K562 (cell line): ENCODE measurements around the gene LOC128125822.

Experiments used
- CCAR2 ChIP-seq: fragments of 200-400 bp; formaldehyde crosslinking; IDR thresholded peaks from 2 replicates; pipeline ENCODE4 v1.6.1; 2017; ENCODE audit warnings: mild to moderate bottlenecking, low read depth, low read length
- CTCF ChIP-seq, 3 experiments: IDR thresholded peaks in 2 of 3; conservative IDR thresholded peaks in 1 of 3; 2 replicates each; pipeline ENCODE4 v1.5.1; 2011 to 2012; ENCODE audit warnings: low read length in 3 of 3, mild to moderate bottlenecking in 3 of 3, control low read depth in 2 of 3, improper control_type of control experiment in 1 of 3, inconsistent platforms in 1 of 3, low read depth in 1 of 3, mixed read lengths in 1 of 3, moderate library complexity in 1 of 3; ENCODE audit not compliant: insufficient read depth in 2 of 3
- EGR1 ChIP-seq: fragments of 450-650 bp; conservative IDR thresholded peaks from 2 replicates; pipeline ENCODE4 v1.6.1; 2017; ENCODE audit warnings: mild to moderate bottlenecking
- EP300 ChIP-seq: IDR thresholded peaks from 2 replicates; pipeline ENCODE4 v1.6.1; 2012; ENCODE audit warnings: low read length, improper control_type of control experiment
- HNRNPUL1 ChIP-seq: fragments of 200-400 bp; formaldehyde crosslinking; IDR thresholded peaks from 2 replicates; pipeline ENCODE4 v1.6.1; 2017; ENCODE audit warnings: low read length
- RFX5 ChIP-seq: IDR thresholded peaks from 2 replicates; pipeline ENCODE4 v1.6.1; 2011; ENCODE audit warnings: low read depth, mild to moderate bottlenecking, improper control_type of control experiment, low read length
- TRIM24 ChIP-seq, 2 experiments: fragments of 450-650 bp; IDR thresholded peaks; 2 replicates each; pipeline ENCODE4 v1.6.1; 2016
- ZC3H4 ChIP-seq: sonication (generic); formaldehyde crosslinking; IDR thresholded peaks from 2 replicates; pipeline ENCODE4 v1.9.0; 2021; ENCODE audit warnings: missing genetic modification reagents, borderline replicate concordance
- ZFP36 ChIP-seq: fragments of 150-350 bp; IDR thresholded peaks from 2 replicates; pipeline ENCODE4 v1.6.1; 2018; ENCODE audit warnings: low read length, low read depth; ENCODE audit not compliant: partially characterized antibody
- ZNF274 ChIP-seq: IDR thresholded peaks from 2 replicates; pipeline ENCODE4 v1.6.1; 2011; ENCODE audit warnings: low read depth, mild to moderate bottlenecking, low read length, moderate library complexity, borderline replicate concordance
- ZNF512 ChIP-seq: IDR thresholded peaks from 2 replicates; pipeline ENCODE4 v1.6.1; 2016; ENCODE audit warnings: missing genetic modification characterization, missing compliant biosample characterization
- TF ChIP-seq, protein P1 (sequence below): sonication (generic); formaldehyde crosslinking; IDR thresholded peaks from 2 replicates; pipeline ENCODE4 v1.8.1; 2022; ENCODE audit warnings: missing genetic modification reagents

DNA sequence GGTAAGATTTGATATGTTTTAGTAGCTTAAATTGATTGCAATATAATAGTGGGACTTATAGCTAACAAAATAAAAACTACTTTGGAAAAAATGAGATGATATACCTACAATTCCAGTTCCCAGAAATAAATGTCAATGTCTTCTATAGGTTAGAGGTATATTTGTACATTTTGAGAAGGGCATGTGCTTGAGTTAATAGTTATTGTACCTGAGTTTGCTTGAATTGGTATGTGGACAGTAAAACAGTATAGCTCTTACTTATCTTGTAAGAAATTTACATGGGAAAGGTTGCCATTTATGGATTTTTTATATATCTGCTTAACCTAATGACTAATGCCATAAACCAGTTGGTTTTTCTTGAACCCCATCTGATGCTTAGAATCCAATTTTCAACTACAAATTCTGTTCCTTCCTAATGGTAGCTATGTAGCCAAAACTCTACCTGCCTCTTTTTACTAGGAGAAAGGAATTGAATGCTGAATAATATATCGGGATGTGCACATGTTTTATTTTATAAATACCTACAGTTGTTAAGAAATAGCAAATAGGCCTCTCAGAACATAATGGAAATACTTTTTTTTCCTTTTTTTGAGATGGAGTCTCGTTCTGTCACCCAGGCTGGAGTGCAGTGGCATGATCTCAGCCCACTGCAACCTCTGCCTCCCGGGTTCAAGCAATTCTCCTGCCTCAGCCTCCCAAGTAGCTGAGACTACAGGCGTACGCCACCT, 4.9 kb downstream of the LOC128125822 start:
- TF ChIP-seq ZC3H4 (CRISPR knock-in tag) (no peak), CCAR2 (no peak), TRIM24 (IDR thresholded peaks at IDR 0.05) (no peak), ZFP36 (no peak), RFX5 (no peak), EP300 (no peak), CTCF (IDR thresholded peaks at IDR 0.05 in 2 of 3, conservative IDR thresholded peaks at IDR 0.05 in 1 of 3; ENCODE audit: insufficient read depth in 2 of 3, low read depth in 1 of 3, low read length in 3 of 3) (no peak), HNRNPUL1 (no peak), EGR1 (no peak), ZNF512 (no peak), ZNF274 (no peak)
- TF ChIP-seq, protein P1, sequence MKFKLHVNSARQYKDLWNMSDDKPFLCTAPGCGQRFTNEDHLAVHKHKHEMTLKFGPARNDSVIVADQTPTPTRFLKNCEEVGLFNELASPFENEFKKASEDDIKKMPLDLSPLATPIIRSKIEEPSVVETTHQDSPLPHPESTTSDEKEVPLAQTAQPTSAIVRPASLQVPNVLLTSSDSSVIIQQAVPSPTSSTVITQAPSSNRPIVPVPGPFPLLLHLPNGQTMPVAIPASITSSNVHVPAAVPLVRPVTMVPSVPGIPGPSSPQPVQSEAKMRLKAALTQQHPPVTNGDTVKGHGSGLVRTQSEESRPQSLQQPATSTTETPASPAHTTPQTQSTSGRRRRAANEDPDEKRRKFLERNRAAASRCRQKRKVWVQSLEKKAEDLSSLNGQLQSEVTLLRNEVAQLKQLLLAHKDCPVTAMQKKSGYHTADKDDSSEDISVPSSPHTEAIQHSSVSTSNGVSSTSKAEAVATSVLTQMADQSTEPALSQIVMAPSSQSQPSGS (CRISPR knock-in tag): no peak
